ENCODE results near the gene CFAP77. TPM values are rescaled to one million over a fixed set of nuclear protein-coding genes. Genes with fewer than 3 reads are reported as not detected.
A peak's percentile ranks its signal among the peaks of the same experiment; 100 is the strongest.

The CFAP77 gene
- polyA plus RNA-seq, 3 donors = 1.3 to 1.7 (median 1.5) TPM

GRCh38 chr9:132440735-132441134 lies 30.7 kb downstream of the CFAP77 start:
- no peak for DNase-seq (ENCODE audit: extremely low read depth in 1 of 11, low read depth in 9 of 11, low spot score in 4 of 11)

GRCh38 chr9:132441404-132441803 lies 31.4 kb downstream of the CFAP77 start:
- no peak for DNase-seq (ENCODE audit: extremely low read depth in 1 of 11, low read depth in 9 of 11, low spot score in 4 of 11)

- no peak for DNase-seq (ENCODE audit: extremely low read depth in 1 of 11, low read depth in 9 of 11, low spot score in 4 of 11)
Observed at GRCh38 chr9:132443951-132444607, 34.1 kb downstream of the CFAP77 start.

GRCh38 chr9:132446887-132447286 lies 36.9 kb downstream of the CFAP77 start:
- no peak for DNase-seq (ENCODE audit: extremely low read depth in 1 of 11, low read depth in 9 of 11, low spot score in 4 of 11)

GRCh38 chr9:132447346-132447745 lies 37.3 kb downstream of the CFAP77 start:
- DNase-seq (ENCODE audit: extremely low read depth in 1 of 11, low read depth in 9 of 11, low spot score in 4 of 11) = no peak

- DNase-seq (ENCODE audit: extremely low read depth in 1 of 11, low read depth in 9 of 11, low spot score in 4 of 11) = no peak
Observed at GRCh38 chr9:132447902-132448301, 37.9 kb downstream of the CFAP77 start.

GRCh38 chr9:132451276-132451675 lies 41.3 kb downstream of the CFAP77 start:
- DNase-seq (ENCODE audit: extremely low read depth in 1 of 11, low read depth in 9 of 11, low spot score in 4 of 11) = no peak

- no peak for DNase-seq (ENCODE audit: extremely low read depth in 1 of 11, low read depth in 9 of 11, low spot score in 4 of 11)
Observed at GRCh38 chr9:132456241-132456640, 46.2 kb downstream of the CFAP77 start.

GRCh38 chr9:132457504-132458236 lies 47.7 kb downstream of the CFAP77 start:
- DNase-seq (ENCODE audit: extremely low read depth in 1 of 11, low read depth in 9 of 11, low spot score in 4 of 11) = peak in 8 of 11 donors; percentile 9 to 26 (median 18)

- DNase-seq (ENCODE audit: extremely low read depth in 1 of 11, low read depth in 9 of 11, low spot score in 4 of 11) = no peak
Observed at GRCh38 chr9:132458432-132458831, 48.4 kb downstream of the CFAP77 start.

- DNase-seq (ENCODE audit: extremely low read depth in 1 of 11, low read depth in 9 of 11, low spot score in 4 of 11) = no peak
Observed at GRCh38 chr9:132459661-132460060, 49.6 kb downstream of the CFAP77 start.

GRCh38 chr9:132460240-132460639 lies 50.2 kb downstream of the CFAP77 start:
- DNase-seq (ENCODE audit: extremely low read depth in 1 of 11, low read depth in 9 of 11, low spot score in 4 of 11) = no peak

GRCh38 chr9:132461281-132461896 lies 51.4 kb downstream of the CFAP77 start:
- no peak for DNase-seq (ENCODE audit: extremely low read depth in 1 of 11, low read depth in 9 of 11, low spot score in 4 of 11)

- no peak for DNase-seq (ENCODE audit: extremely low read depth in 1 of 11, low read depth in 9 of 11, low spot score in 4 of 11)
Observed at GRCh38 chr9:132461971-132462370, 52.0 kb downstream of the CFAP77 start.

GRCh38 chr9:132464547-132464946 lies 54.5 kb downstream of the CFAP77 start:
- no peak for DNase-seq (ENCODE audit: extremely low read depth in 1 of 11, low read depth in 9 of 11, low spot score in 4 of 11)

- no peak for DNase-seq (ENCODE audit: extremely low read depth in 1 of 11, low read depth in 9 of 11, low spot score in 4 of 11)
Observed at GRCh38 chr9:132465131-132465635, 55.2 kb downstream of the CFAP77 start.

- DNase-seq (ENCODE audit: extremely low read depth in 1 of 11, low read depth in 9 of 11, low spot score in 4 of 11) = no peak
Observed at GRCh38 chr9:132472199-132472598, 62.2 kb downstream of the CFAP77 start.

GRCh38 chr9:132472599-132472998 lies 62.6 kb downstream of the CFAP77 start:
- no peak for DNase-seq (ENCODE audit: extremely low read depth in 1 of 11, low read depth in 9 of 11, low spot score in 4 of 11)

- DNase-seq (ENCODE audit: extremely low read depth in 1 of 11, low read depth in 9 of 11, low spot score in 4 of 11) = peak in 4 of 11 donors; percentile 19 to 56 (median 36)
Observed at GRCh38 chr9:132474253-132474652, 64.2 kb downstream of the CFAP77 start.

All from renal cortex interstitium (tissue), 11 donors.